K562 (cell line): ENCODE results near the gene KRI1.

Experiments
- HBP1 ChIP-seq: fragments of 450-650 bp; formaldehyde crosslinking; IDR thresholded peaks from 2 replicates; pipeline ENCODE4 v1.4.0; 2022; ENCODE audit warnings: missing genetic modification characterization
- U2AF1 ChIP-seq: fragments of 200-400 bp; formaldehyde crosslinking; optimal IDR thresholded peaks from 2 replicates; pipeline ENCODE3; 2017; ENCODE audit warnings: mild to moderate bottlenecking, low read depth, low read length, moderate library complexity
- ZBTB17 ChIP-seq: fragments of 450-650 bp; formaldehyde crosslinking; IDR thresholded peaks from 2 replicates; pipeline ENCODE4 v1.4.0; 2020; ENCODE audit warnings: mild to moderate bottlenecking

GRCh38 chr19:10586396-10586795, 20.6 kb upstream of the KRI1 start:
- no peak for TF ChIP-seq U2AF1
- no peak for TF ChIP-seq ZBTB17 (CRISPR knock-in tag)
- no peak for TF ChIP-seq HBP1 (CRISPR knock-in tag)
